HG03025 (cell line): ENCODE results near the gene DISC1.
"Not testable (repeated sequence)": the region's sequence is repeated elsewhere in the genome, so short reads cannot be mapped to it uniquely, and the experiment has no call there.

ENCODE experiments used
- ATAC-seq: cut with Tn5 transposase; IDR thresholded peaks from one replicate; pipeline ENCODE4 v1.9.1; 2021; ENCODE audit warnings: mild to moderate bottlenecking, moderate library complexity; ENCODE audit not compliant: unreplicated experiment, low FRiP score

The DISC1 gene

DNA sequence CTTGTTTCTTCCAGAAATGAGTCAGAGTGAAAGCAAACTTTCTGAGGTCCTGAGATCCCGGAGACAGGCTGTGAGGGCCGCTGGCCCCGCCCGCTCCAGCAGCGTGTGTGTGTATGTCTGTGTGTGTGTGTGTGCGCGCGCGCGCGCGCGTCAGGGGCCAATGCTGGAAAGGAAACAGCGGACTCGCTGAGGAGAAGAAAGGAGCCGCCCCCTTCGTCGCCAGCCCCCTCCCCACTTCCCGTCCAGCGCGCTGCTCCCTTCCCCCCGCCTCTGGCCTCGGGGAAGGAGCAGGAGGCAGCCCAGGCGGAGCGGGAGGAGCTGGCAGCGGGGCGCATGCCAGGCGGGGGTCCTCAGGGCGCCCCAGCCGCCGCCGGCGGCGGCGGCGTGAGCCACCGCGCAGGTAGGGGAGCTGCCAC is at the start of gene DISC1:
DISC1 (plus strand) TSS at position 256 of the 416 bp plus-strand sequence; CDS start at position 334, 78 bp downstream.
- ATAC-seq = no peak

- ATAC-seq = no peak
Measured at GRCh38 chr1:231576804-231577718, 49.5 kb upstream of the DISC1 start.

GRCh38 chr1:231580874-231581273 is 45.7 kb upstream of the DISC1 start:
- no peak for ATAC-seq

GRCh38 chr1:231581859-231582258 is 44.7 kb upstream of the DISC1 start:
- no peak for ATAC-seq

DNA sequence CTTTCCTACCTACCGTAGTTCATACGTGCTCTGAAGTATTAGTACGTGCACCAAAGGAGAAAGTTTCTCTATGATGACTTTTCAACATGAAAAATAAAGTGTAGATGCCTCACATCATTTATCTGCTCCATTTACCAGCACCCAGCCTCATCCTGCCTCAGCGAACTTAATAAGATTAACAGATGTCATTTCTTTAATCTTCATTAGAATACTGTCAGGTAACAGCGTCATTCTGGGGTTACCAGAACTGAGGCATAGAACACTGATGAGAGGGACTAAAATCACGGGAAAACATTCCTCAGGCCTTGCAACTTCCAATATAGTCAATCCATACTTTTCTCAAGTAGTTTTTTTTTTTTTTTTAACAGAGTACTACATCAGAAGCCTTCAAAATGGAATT is 43.2 kb upstream of the DISC1 start:
- ATAC-seq = no peak

- ATAC-seq = no peak
Measured at GRCh38 chr1:231584117-231584516, 42.5 kb upstream of the DISC1 start.

DNA sequence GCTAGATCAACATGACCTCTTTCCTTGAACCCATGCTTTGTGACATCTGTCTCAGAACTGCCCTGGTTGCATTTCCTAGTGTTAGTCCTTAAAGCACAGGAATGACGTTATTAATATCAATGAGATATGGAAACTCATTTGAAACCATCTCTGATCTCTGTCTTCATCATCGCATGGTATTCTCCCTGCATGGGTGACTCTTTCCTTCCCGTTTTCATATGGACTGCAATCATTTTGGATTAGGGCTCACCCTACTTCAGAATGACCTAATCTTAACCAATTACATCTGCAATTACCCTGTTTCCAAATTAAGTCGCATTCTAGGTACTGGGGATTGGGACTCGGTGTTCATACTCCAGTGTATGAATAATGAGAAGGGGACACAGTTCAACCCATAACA is 41.7 kb upstream of the DISC1 start:
- ATAC-seq = no peak

GRCh38 chr1:231590453-231591198 is 36.0 kb upstream of the DISC1 start:
- ATAC-seq = no peak

GRCh38 chr1:231591466-231591865 is 35.1 kb upstream of the DISC1 start:
- no peak for ATAC-seq

DNA sequence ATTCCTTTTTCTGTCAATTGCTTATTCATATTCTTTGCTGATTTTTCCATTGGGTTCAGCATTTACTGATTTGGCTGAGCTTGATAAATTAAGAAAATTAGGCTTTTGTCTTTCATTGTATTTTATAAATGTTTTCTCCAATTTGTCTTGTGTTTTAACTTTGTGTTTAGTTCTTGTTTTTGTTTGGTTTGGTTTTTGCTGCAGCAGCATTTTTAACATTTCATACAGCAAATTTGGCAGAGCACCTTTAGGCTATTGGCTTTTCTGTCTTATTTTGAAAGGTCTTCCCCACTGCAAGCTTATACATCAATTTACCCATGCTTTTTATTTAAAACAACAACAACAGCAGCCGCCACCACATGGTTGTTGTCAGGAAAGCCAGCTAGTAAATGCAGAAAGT is 33.8 kb upstream of the DISC1 start:
- ATAC-seq = no peak

DNA sequence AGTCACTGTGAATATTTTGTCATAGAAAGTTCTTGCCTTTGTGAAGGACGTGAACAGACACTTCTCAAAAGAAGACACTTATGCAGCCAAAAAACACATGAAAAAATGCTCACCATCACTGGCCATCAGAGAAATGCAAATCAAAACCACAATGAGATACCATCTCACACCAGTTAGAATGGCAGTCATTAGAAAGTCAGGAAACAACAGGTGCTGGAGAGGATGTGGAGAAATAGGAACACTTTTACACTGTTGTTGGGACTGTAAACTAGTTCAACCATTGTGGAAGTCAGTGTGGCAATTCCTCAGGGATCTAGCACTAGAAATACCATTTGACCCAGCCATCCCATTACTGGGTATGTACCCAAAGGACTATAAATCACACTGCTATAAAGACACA is 33.3 kb upstream of the DISC1 start:
- ATAC-seq = not testable (repeated sequence)

DNA sequence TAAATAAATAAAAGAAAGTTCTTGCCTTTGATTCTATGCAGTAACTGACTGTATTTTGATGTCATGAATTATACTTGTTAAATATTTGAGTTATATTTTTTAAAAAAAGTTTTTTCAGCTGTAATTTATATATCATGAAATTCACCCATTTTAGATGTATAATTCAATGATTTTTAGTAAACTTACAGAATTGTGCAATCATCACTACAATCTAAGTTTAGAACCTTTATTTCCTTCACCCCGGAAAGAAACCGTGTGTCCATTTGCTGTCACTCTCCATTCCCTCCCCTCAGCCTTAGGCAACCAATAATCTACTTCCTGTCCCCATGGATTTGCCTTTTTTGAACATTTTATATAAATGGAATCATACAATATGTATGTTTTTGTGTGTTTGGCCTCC is 32.5 kb upstream of the DISC1 start:
- no peak for ATAC-seq

DNA sequence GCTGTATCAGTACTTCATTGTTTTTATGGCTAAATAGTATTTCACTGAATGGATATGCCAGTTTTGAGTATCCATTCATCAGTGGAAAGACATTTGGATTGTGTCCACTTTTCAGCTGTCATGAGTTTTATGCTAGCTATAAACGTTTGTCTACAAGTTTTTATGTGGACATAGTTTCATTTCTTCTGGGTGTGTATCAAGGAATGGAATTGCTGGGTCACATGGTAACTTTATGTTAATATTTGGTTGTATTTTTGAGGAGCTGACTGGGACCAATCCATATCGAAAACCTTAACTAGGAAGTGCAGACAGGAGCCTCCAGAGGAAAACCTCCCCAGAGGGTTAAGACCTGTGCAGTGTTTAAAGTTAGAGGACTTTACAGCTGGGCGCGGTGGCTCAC is 31.8 kb upstream of the DISC1 start:
- no peak for ATAC-seq

GRCh38 chr1:231596337-231596791 is 30.2 kb upstream of the DISC1 start:
- no peak for ATAC-seq

- no peak for ATAC-seq
Measured at GRCh38 chr1:231597971-231598370, 28.6 kb upstream of the DISC1 start.

- no peak for ATAC-seq
Measured at GRCh38 chr1:231600458-231600976, 26.1 kb upstream of the DISC1 start.

DNA sequence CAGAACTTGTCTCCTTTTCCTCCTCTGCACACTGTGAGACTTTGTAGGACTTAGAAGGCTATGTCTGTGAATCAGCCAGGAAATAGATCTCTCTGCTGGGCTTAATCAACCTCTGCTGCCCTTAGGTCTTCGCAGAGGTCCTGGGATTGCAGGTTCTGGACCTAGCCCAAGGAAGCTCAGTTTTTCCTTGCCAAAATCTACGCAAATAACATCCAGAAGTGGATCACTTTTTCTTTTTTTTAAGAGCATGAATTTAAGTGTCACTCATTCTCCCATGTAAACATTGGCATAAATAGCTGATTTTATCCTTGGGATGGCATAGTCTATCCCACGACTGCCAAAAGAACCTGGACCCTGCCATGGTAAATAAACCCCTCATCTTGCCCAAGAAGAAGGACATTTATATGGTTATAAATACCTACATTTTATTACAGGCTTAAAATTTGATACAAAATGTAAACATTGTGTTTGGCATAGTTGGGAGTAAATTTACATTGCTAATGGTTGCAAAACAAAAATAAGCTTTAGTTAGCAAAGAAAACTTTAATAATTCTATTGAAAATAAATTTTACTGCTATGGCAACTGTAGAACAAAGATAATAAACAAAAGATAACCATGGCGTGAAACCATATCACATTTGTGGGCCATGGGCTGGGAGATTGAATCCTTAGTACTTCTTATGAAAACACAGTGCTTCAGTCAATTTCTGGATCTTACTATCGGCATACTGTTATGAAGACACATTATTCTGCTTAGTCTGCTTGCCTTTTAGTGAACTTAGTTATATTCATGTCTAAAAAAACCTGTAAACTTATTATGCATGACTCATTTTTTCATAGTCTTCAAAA is 24.5 kb upstream of the DISC1 start:
- ATAC-seq = no peak

- no peak for ATAC-seq
Measured at GRCh38 chr1:231602673-231602984, 24.0 kb upstream of the DISC1 start.

DNA sequence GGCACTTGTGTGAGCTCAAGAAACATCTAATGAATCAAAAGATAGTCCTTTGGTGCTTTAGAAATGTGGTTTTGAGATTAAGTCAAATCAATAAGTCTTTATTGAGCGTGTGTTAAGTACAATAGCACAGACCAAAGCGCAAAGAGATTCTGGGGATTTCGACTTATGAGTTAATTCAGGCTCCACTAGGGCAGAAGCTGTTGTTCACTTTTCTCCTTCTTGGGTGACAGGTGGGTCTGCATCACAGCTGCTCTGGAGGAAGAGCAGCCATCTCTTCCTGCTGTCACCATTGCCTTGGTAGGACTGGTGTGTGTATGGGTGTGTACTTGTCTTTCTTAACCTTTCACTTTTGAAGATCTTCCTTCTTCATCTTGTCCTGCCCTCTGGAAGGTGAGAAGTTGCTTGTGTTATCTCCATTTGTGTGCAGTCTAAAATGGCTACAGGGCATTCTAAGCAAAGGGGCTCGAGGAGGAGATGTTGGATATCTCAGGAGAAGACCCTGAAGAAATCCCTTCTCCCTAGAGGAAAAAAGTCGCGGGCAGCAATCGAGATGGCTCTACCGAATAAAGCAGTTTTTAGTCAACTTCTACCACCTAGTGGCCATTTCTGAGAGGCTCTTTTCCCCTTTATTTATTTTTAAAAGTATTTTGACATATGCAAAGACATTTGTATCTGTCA is 22.9 kb upstream of the DISC1 start:
- ATAC-seq = no peak

GRCh38 chr1:231604276-231604621 is 22.3 kb upstream of the DISC1 start:
- ATAC-seq = no peak
